HepG2 (cell line): Measurements from ENCODE around the gene WLS. TPM values are rescaled to one million over a fixed set of nuclear protein-coding genes. Genes with fewer than 3 reads are reported as not detected.

ENCODE experiments used
- ATAC-seq: fragments of 200-7000 bp; cut with Tn5 transposase; 3 replicates; pipeline ENCODE4 v1.9.1; 2020; ENCODE audit warnings: mild to moderate bottlenecking, moderate library complexity
- BruUV-seq: library from RNA; stranded (reverse); fragments of 400-500 nt; replicated peaks from 2 replicates; lab custom pipeline; 2021; lab: Mats Ljungman, UMichigan
- CTCF ChIA-PET: fragments of 300-600 bp; formaldehyde crosslinking; extraction: SDS; loops from one replicate; lab custom pipeline; 2021; ENCODE audit warnings: low total read pairs, inconsistent platforms, low intra/inter-chr PET ratio; lab: Yijun Ruan, JAX
- POLR2A ChIA-PET: fragments of 350-600 bp; sonication (Branson Sonifier 250); formaldehyde crosslinking; loops from one replicate; lab custom pipeline; 2020; ENCODE audit warnings: antibody characterized with exemption, inconsistent platforms; lab: Yijun Ruan, JAX
- DNase-seq: peaks from one replicate; pipeline ENCODE4 v3.0.0-alpha.2; 2015; ENCODE audit warnings: low spot score
- FAIRE-seq: peaks from 3 replicates; lab custom pipeline; 2011; peaks lifted over from hg19 to GRCh38; lab: Jason Lieb, UNC
- H2AFZ ChIP-seq: one replicate; pipeline ENCODE4 v1.6.1; 2011; ENCODE audit warnings: low read length, inconsistent platforms
- H3K27ac ChIP-seq: fragments of 300-600 bp; 3 replicates; pipeline ENCODE4 v1.8.0; 2011; ENCODE audit warnings: mixed run types, mild to moderate bottlenecking, mixed read lengths, low read length, inconsistent platforms; ENCODE audit not compliant: insufficient read depth; ENCODE audit errors: extremely low read length
- H3K27me3 ChIP-seq, 2 experiments: fragments of 200-600 bp in 1 of 2; 2 replicates in 1 of 2; 3 replicates in 1 of 2; pipeline versions ENCODE4 v1.6.0 to v1.8.0; 2011; ENCODE audit warnings: low read length in 2 of 2, mild to moderate bottlenecking in 2 of 2, moderate library complexity in 2 of 2, inconsistent platforms in 1 of 2; ENCODE audit not compliant: insufficient read depth in 2 of 2, control insufficient read depth in 1 of 2
- H3K36me3 ChIP-seq, 2 experiments: fragments of 200-600 bp in 1 of 2; replicated peaks in 1 of 2; 2 replicates in 1 of 2; 3 replicates in 1 of 2; pipeline versions ENCODE4 v1.5.1 to v1.8.0; 2011; ENCODE audit warnings: low read length in 2 of 2, inconsistent platforms in 1 of 2; ENCODE audit not compliant: insufficient read depth in 2 of 2, control insufficient read depth in 1 of 2
- H3K4me1 ChIP-seq: 2 replicates; pipeline ENCODE4 v1.5.1; 2012; ENCODE audit warnings: low read length, inconsistent platforms; ENCODE audit not compliant: insufficient read depth
- H3K4me2 ChIP-seq: 2 replicates; pipeline ENCODE4 v1.6.0; 2011; ENCODE audit warnings: low read depth, low read length, inconsistent platforms
- H3K4me3 ChIP-seq, 3 experiments: fragments of 200-600 bp in 1 of 3; sonication (generic), shearing (Covaris generic) in 1 of 3; replicated peaks in 1 of 3; 2 replicates each; pipeline ENCODE4 v1.5.1; 2011 to 2016; ENCODE audit warnings: low read length in 3 of 3, inconsistent platforms in 2 of 3, low read depth in 2 of 3, mild to moderate bottlenecking in 2 of 3, control low read depth in 1 of 3, mixed read lengths in 1 of 3; ENCODE audit not compliant: insufficient read depth in 1 of 3
- H3K79me2 ChIP-seq: one replicate; pipeline ENCODE4 v1.6.1; 2011; ENCODE audit warnings: low read length, inconsistent platforms; ENCODE audit not compliant: insufficient read depth
- H3K9ac ChIP-seq: 2 replicates; pipeline ENCODE4 v1.6.0; 2011; ENCODE audit warnings: mild to moderate bottlenecking, low read depth, low read length, inconsistent platforms; ENCODE audit not compliant: insufficient read depth
- H3K9me3 ChIP-seq: 2 replicates; pipeline ENCODE4 v1.5.1; 2012; ENCODE audit warnings: mild to moderate bottlenecking, low read length
- H4K20me1 ChIP-seq: 2 replicates; pipeline ENCODE4 v1.6.0; 2011; ENCODE audit warnings: inconsistent platforms, mild to moderate bottlenecking, low read length, moderate library complexity; ENCODE audit not compliant: insufficient read depth
- ETV6 ChIP-seq: sonication (generic); formaldehyde crosslinking; conservative IDR thresholded peaks from 2 replicates; pipeline ENCODE4 v1.4.0; 2020; ENCODE audit warnings: missing genetic modification reagents
- FOXA1 ChIP-seq, 2 experiments: fragments of 450-650 bp in 1 of 2; sonication (generic) in 1 of 2; formaldehyde crosslinking in 1 of 2; IDR thresholded peaks; 2 replicates each; pipeline versions ENCODE4 v1.4.0 to v1.6.1; 2016 to 2020; ENCODE audit warnings: missing genetic modification reagents in 1 of 2
- HOXA3 ChIP-seq: sonication (generic); formaldehyde crosslinking; IDR thresholded peaks from 2 replicates; pipeline ENCODE4 v1.5.0; 2020; ENCODE audit warnings: missing genetic modification reagents
- KDM1A ChIP-seq: IDR thresholded peaks from 2 replicates; pipeline ENCODE4 v1.6.1; 2016; ENCODE audit warnings: missing compliant biosample characterization
- MAZ ChIP-seq, 2 experiments: sonication (generic) in 1 of 2; formaldehyde crosslinking in 1 of 2; IDR thresholded peaks; 2 replicates each; pipeline versions ENCODE4 v1.5.0 to v1.6.1; 2012 to 2020; ENCODE audit warnings: low read depth in 2 of 2, mild to moderate bottlenecking in 2 of 2, borderline replicate concordance in 1 of 2, improper control_type of control experiment in 1 of 2, low read length in 1 of 2, missing genetic modification reagents in 1 of 2, moderate library complexity in 1 of 2
- MLLT10 ChIP-seq: sonication (generic); formaldehyde crosslinking; IDR thresholded peaks from 2 replicates; pipeline ENCODE4 v1.4.0; 2020; ENCODE audit warnings: missing genetic modification reagents
- RFX1 ChIP-seq: fragments of 450-650 bp; IDR thresholded peaks from 2 replicates; pipeline ENCODE4 v1.6.1; 2017
- TARDBP ChIP-seq: sonication (generic); formaldehyde crosslinking; IDR thresholded peaks from 2 replicates; pipeline ENCODE4 v1.8.0; 2022; ENCODE audit warnings: mild to moderate bottlenecking, missing genetic modification reagents
- TRIM24 ChIP-seq: sonication (generic); formaldehyde crosslinking; IDR thresholded peaks from 2 replicates; pipeline ENCODE4 v1.8.0; 2022; ENCODE audit warnings: mild to moderate bottlenecking, missing genetic modification reagents
- ZNF335 ChIP-seq: sonication (generic); formaldehyde crosslinking; IDR thresholded peaks from 2 replicates; pipeline ENCODE4 v1.4.0; 2020; ENCODE audit warnings: missing genetic modification reagents
- ZNF724P ChIP-seq: sonication (generic); formaldehyde crosslinking; IDR thresholded peaks from 2 replicates; pipeline ENCODE4 v1.8.0; 2022; ENCODE audit warnings: missing genetic modification reagents, borderline replicate concordance
- ZSCAN22 ChIP-seq: sonication (generic); formaldehyde crosslinking; IDR thresholded peaks from 2 replicates; pipeline ENCODE4 v1.4.0; 2020; ENCODE audit warnings: mild to moderate bottlenecking, missing genetic modification reagents
- WGBS: methylation state at CpG from one replicate; pipeline ENCODE4 v1.1.6; 2017; ENCODE audit warnings: low lambda C conversion rate; 5-methylcytosine and 5-hydroxymethylcytosine counted together
- in situ Hi-C: cut with HindIII; loops from 2 replicates; pipeline ENCODE4 v1.10.0; 2017; ENCODE audit warnings: low pct_unique_long_range_greater_than_20kb; ENCODE audit not compliant: extremely low pct_ligation_motif_present
- intact Hi-C: fragments of 100-400 bp; cut with micrococcal nuclease; formaldehyde crosslinking; loops from one replicate; pipeline ENCODE4 v1.10.0; 2022; ENCODE audit not compliant: unreplicated experiment
- polyA plus RNA-seq, 8 experiments: library from polyadenylated mRNA; depleted of rRNA in 3 of 8; stranded (reverse) in 7 of 8; unstranded in 1 of 8; fragments of >200 nt; fragmentation: Illumina TruSeq in 4 of 8; extraction: Trizol in 4 of 8; gene quantifications; 2 replicates each; pipeline versions ENCODE4 v1.2.1 to v1.2.3, GENCODE V29; 2011 to 2016; ENCODE audit warnings: low read depth in 4 of 8, missing spikeins in 1 of 8, mixed read lengths in 1 of 8; ENCODE audit not compliant: insufficient read depth in 1 of 8
- total RNA-seq, 5 experiments: library from RNA; depleted of rRNA; stranded (reverse); fragments of >200 nt; fragmentation: Illumina TruSeq; extraction: Trizol; gene quantifications; 2 replicates each; pipeline ENCODE4 v1.2.3, GENCODE V29; 2016; ENCODE audit warnings: low read depth in 1 of 5
- TF ChIP-seq, protein P1 (sequence below): sonication (generic); formaldehyde crosslinking; IDR thresholded peaks from 2 replicates; pipeline ENCODE4 v1.5.0; 2020; ENCODE audit warnings: missing genetic modification reagents
- TF ChIP-seq, protein P2 (sequence below): fragments of 450-650 bp; IDR thresholded peaks from 2 replicates; pipeline ENCODE4 v1.6.1; 2017

The WLS gene
- total and polyA plus RNA-seq, 2 of the 13 experiments (the other 11 are each of a cell fraction or from before 2014, with no cell fraction given) = not detected

GRCh38 chr1:68132426-68133130 lies 99.7 kb downstream of the WLS start (continued):
- no peak for TF ChIP-seq KDM1A (CRISPR knock-in tag)
- TF ChIP-seq, protein P1, sequence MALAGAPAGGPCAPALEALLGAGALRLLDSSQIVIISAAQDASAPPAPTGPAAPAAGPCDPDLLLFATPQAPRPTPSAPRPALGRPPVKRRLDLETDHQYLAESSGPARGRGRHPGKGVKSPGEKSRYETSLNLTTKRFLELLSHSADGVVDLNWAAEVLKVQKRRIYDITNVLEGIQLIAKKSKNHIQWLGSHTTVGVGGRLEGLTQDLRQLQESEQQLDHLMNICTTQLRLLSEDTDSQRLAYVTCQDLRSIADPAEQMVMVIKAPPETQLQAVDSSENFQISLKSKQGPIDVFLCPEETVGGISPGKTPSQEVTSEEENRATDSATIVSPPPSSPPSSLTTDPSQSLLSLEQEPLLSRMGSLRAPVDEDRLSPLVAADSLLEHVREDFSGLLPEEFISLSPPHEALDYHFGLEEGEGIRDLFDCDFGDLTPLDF = no peak
- TF ChIP-seq, all 625 proteins: peak for 0

DNA sequence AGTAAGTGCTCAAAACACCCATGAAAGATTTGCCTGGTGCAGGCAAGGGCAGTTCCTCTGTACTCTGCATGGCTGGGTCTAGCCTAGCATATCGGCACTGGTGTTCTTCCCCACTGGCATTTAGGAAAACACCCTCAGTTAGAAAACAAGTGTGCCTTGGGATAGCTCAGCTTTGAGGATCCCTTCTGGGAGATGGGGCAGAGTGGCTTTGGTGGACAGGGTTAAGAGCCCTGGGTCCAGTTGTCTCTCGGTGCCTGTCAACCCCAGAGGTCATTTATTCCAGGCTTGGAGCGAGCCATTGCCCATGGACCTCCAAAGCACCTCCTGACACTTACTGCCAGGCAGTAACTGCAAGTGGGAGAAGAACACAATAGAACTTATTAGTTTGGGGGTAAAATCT lies 101.1 kb downstream of the WLS start:
- H4K20me1 ChIP-seq = no peaks in the 10 kb centered on the region
- no peaks in the 10 kb centered on the region for H3K36me3 ChIP-seq
- no peak overlapping the region for H2AFZ ChIP-seq
- no TSS peak for BruUV-seq
- H3K9me3 ChIP-seq = no peaks in the 10 kb centered on the region
- no peak overlapping the region for H3K4me3 ChIP-seq
- no peak for TF ChIP-seq MLLT10 (CRISPR knock-in tag)
- TF ChIP-seq ZNF335 = no peak
- no peak for TF ChIP-seq ZNF724P (CRISPR knock-in tag)
- TF ChIP-seq FOXA1 (IDR thresholded peaks at IDR 0.05) = no peak
- no peak for TF ChIP-seq FOXA1 (CRISPR knock-in tag; IDR thresholded peaks at IDR 0.05)
- no peak for TF ChIP-seq MAZ (IDR thresholded peaks at IDR 0.05; ENCODE audit: borderline replicate concordance, low read depth, low read length)
- no peak for TF ChIP-seq MAZ (CRISPR knock-in tag; IDR thresholded peaks at IDR 0.05; ENCODE audit: low read depth)
- no peak for TF ChIP-seq RFX1
- no peak for TF ChIP-seq ZSCAN22 (CRISPR knock-in tag)
- TF ChIP-seq, protein P2, sequence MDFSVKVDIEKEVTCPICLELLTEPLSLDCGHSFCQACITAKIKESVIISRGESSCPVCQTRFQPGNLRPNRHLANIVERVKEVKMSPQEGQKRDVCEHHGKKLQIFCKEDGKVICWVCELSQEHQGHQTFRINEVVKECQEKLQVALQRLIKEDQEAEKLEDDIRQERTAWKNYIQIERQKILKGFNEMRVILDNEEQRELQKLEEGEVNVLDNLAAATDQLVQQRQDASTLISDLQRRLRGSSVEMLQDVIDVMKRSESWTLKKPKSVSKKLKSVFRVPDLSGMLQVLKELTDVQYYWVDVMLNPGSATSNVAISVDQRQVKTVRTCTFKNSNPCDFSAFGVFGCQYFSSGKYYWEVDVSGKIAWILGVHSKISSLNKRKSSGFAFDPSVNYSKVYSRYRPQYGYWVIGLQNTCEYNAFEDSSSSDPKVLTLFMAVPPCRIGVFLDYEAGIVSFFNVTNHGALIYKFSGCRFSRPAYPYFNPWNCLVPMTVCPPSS = no peak
- no peak for TF ChIP-seq ETV6
- no peak for TF ChIP-seq TARDBP (CRISPR knock-in tag)
- TF ChIP-seq HOXA3 (CRISPR knock-in tag) = no peak
- no peak for TF ChIP-seq TRIM24 (CRISPR knock-in tag)
- intact Hi-C loops = no loop called here
- FAIRE-seq = no peak
- no peak for DNase-seq
- WGBS = 45% methylated on average over 2 of the region's 3 CpGs
- H3K4me1 ChIP-seq = no peaks in the 10 kb centered on the region
- no peak overlapping the region for H3K4me2 ChIP-seq
- H3K9ac ChIP-seq = no peak overlapping the region
- no peaks in the 10 kb centered on the region for H3K79me2 ChIP-seq
- no peak for ATAC-seq
- H3K27me3 ChIP-seq = no peaks in the 10 kb centered on the region
- ChIA-PET CTCF (no interaction called here), POLR2A (no interaction called here)
- no peak overlapping the region for H3K27ac ChIP-seq
- in situ Hi-C loops = no loop called here
